Measurements from ENCODE around the gene PTPRN2.
"Not testable (repeated sequence)": the region's sequence is repeated elsewhere in the genome, so short reads cannot be mapped to it uniquely, and the experiment has no call there.

Gene PTPRN2

GRCh38 chr7:158054611-158055010 is 533.0 kb downstream of the PTPRN2 start:
- DNase-seq = no peak

DNA sequence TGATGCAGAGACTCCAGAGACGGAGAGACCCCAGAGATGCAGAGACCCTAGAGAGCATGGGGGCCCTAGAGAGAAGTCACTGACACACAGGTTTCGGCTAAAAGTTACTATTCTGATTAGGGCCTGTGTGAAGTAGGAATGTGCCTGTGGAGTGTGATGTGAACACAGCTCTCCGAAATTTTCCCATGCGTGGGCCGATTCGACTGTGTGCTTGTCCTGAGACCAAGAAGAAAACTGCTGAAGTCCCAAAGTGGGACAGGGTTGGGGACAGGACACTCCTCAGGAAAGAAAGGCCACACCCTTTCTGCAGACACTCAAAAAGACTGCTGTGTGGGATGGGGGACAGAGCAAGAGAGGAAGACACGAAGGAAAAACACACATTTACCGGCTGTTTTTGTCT is 533.5 kb downstream of the PTPRN2 start:
- no peak for DNase-seq

GRCh38 chr7:158053183-158053915 is 534.3 kb downstream of the PTPRN2 start:
- DNase-seq = no peak

GRCh38 chr7:158052381-158053060 is 535.1 kb downstream of the PTPRN2 start:
- DNase-seq = no peak

DNA sequence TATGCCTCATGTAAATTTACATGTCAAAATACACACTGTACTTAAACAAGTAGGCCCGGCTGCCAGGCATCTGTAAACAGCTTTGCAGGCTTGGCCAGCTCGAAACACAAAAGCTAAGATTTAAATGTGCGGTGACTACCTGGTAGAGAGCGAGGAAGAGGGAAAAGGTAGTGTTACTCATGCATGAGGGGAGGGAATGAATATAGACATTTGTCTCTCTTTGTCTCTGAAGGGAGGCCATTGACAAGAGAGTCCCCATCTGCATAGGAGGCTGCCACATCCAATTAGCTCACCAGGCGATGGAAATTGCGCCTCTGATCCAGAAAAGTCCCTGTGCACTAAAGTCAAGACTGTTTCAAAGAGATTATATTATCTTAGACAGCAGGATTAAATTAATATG is 535.8 kb downstream of the PTPRN2 start:
- no peak for DNase-seq

DNA sequence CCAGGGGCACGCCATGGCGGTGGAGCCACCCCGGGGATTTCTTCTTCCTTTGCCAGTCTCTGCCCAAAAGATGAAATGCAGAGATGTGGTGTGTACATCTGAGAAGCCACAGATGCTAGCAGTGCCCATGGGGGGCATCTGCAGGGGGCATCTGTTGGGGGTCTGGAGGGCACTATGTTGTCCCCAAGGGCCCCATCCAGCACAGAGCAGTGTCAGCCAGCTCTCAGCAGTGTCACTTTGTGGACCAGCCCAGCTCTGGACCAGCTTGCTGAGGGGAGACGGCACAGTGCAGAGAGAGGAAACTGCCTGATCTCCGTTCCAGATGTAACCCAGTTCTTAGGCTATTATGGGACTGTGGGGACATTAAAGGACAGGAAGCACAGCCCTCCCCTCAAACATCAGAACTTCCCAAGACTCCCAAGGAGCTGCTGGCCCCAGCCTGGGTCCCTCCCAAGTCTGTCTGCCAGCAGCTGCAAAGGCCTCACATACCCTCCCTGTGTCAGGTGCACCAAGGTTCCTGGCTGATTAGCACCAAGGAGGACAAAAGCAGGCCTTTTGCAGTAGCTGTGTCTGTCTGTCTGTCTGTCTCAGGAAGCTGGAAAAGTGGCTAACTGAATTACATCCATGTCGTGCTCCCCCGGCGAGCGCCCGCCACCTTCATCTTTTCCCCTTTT is 536.5 kb downstream of the PTPRN2 start:
- no peak for DNase-seq

GRCh38 chr7:158050441-158050977 is 537.1 kb downstream of the PTPRN2 start:
- DNase-seq = no peak

DNA sequence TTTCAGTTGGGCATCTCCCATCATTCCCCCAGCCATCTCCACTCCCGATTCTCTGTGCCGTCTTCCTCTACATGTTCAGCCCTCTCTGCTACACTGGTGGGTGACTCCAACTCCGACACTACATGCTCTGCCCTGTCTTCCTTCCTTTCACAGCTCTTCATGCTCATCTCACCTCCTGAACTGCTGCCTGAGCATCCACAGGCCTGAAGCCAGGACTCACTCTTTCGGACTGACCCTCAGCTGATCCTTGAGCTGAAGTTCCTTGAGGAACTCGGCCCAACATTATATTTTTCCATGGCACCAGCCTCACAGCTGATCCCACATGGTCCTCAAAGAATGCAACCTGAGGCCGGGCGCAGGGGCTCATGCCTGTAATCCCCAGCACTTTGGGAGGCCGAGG is 538.4 kb downstream of the PTPRN2 start:
- no peak for DNase-seq

- DNase-seq = no peak
These were observed 539.1 kb downstream of the PTPRN2 start for GRCh38 chr7:158048569-158048968.

DNA sequence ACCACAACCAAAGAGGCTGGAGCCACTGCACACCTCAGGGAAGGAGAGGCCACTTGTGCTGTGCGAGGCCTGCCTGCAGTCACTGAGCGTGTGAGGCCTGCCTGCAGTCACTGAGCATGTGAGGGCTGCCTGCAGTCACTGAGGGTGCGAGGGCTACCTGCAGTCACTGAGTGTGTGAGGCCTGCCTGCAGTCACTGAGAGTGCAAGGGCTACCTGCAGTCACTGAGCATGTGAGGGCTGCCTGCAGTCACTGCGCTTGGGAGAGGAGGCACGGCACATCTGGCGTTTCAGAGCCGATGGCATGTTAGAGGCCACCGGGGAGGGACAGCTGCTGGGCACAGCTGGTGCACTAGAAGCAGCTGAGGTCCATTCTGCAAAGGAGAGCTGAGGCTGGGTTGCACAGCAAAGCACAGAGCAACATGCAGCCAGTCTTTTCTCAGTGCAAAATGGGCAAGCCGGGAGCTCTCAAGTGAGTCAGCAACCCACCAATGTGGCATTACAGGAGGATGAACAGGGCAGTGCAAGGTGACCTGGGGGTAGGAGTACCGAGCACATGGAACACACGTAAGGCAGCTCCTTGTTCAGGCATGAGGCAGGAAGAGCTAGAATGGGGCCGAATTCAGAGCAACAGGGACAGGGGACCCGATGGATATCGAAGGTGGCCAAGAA is 540.1 kb downstream of the PTPRN2 start:
- no peak for DNase-seq

DNA sequence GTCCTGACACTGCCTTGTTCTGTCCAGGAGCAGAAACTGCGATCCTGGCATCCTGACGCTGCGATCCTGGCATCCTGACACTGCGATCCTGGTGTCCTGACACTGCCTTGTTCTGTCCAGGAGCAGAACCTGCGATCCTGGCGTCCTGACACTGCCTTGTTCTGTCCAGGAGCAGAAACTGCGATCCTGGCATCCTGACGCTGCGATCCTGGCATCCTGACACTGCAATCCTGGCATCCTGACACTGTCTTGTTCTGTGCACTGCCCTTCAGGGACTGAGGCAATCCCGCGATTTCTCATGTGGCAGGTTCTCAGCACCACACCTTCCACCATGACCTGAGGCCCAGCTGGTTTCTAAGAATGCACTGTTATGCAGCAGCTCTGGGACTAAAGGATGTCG is 541.4 kb downstream of the PTPRN2 start:
- not testable (repeated sequence) for DNase-seq

DNA sequence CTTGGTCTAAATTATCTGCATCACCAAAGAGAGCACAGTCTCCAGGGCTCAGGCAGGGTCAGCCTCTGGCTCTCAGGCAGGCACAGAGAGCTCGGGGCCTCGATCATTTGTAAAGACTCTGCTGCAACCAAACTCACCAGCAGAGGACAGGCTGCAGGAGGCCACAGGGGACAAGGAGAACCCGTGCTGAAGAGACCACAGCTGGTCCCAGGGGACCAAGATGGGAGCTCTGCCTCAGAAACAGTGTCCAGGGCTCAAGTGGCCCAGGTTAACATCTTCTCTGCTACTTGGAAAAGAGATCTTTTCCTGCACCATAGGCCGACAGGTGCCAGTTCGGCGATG is 543.2 kb downstream of the PTPRN2 start:
- DNase-seq = no peak

DNA sequence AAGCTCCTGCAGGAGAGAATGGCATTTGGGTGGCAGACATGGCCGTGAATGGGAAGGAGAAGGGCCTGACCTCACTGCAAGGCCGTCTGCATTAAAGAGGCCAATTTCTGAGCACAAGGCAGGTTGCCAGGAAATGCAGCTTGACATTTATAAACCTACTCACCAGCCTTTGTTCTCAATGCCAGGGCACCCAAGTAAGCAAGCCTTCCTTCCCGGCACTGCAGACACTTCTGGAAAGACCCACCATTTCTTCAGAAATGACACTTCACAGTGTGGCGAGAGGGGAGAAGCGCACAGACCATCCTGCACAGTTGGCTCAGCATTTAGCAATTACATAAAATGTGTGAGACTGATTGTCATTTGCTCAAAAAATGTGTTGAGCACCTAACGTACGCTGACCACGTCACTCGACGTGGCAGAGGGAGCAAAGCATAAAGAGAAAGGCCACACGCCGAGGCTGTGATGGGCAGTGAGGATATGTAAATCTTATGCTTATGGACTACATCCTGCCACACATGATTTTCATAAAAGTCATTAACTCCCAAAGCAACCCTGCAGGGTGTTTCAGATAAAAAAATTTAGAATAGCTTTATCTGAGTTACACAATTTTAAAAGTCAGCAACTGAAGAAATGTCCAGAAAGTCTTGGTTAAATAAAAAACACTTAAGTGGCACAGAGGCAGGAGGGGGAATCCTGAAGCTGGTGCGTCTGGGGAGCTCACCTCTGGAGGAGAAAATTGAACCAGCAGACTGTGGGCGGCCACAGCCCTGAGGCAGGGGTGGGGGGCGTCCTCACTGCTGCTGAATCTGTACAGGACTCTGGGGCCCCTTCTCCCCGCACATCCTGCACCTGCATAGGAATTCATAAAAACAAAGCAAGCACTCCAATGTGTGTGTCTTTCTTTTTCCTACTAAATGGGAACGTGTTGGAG is 543.8 kb downstream of the PTPRN2 start:
- DNase-seq = no peak

GRCh38 chr7:158042156-158042880 is 545.3 kb downstream of the PTPRN2 start:
- DNase-seq = no peak

- DNase-seq = no peak
These were observed 547.4 kb downstream of the PTPRN2 start for GRCh38 chr7:158040199-158040598.

DNA sequence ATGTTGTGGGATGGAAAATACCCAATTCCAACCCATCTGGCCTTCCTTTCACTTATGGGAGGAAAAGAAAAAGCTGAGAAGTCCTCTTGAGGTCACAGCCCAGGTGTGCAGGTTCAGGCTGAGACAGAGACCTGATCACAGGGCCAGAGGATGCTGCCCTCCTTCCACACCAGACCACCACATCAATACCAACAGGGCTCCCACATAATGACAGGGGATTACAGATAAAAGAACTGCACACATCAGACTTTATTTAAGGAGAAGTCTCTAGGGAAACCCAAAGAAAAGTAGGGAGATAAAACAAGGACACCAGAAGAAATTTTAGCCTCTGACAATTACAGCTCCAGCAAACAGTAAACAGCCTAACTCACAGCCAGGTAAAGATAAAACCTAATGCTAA is 548.4 kb downstream of the PTPRN2 start:
- no peak for DNase-seq

DNA sequence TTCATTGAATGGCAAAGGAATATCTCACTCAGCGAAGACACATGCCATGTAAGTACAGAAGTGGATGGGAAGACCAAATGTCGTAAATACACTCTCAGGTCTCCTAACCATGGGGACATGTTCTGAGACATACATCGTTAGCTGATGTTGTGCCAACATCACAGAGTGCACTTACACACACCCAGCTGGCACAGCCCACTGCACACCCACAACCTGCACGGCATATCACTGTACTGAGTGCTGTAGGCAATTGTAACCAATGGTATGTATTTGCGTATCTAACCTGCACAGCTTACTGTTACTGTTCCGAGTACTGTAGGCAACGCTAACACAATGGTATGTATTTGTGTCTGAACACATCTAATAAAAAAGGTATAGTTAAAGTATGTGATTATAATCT is 550.4 kb downstream of the PTPRN2 start:
- DNase-seq = no peak

DNA sequence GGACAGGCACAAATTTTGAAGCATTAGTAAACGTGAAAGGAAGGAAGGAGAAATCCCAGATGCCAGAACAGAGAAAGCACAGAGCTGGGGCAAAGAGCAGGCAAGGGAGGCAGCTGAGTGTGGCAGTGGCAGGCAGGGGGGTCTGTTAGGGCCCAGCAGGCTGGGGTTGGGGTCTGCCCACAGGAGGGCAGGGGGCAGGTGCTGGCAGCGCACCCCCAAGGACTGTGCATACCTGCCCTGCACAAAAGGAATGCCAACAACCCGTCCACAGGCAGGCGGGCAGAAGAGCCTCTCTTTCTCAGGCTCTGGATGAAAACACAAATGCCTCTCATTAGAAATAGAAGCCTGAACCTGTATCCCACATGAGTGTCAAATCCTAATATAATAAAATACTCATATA is 552.3 kb downstream of the PTPRN2 start:
- no peak for DNase-seq

DNA sequence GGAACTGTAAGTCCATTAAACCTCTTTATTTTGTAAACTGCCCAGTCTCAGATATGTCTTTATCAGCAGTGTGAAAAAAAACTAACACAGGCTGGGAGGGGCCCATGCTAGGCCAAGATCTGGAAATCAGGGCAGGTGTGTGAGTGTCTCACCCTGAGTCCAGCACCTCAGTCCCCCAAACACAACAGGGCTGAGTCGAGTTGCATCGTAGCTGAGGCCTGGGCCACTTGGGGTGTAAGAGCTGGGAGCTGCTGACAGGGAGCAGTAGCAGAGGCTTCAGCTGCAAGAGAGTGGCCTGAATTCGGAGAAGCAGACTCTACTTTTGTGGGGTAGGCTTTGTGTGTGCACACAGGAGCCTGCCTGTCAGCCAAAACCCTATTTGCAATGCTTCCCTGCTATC is 553.1 kb downstream of the PTPRN2 start:
- DNase-seq = no peak

- DNase-seq = not testable (repeated sequence)
These were observed 553.7 kb downstream of the PTPRN2 start for GRCh38 chr7:158033925-158034324.

DNA sequence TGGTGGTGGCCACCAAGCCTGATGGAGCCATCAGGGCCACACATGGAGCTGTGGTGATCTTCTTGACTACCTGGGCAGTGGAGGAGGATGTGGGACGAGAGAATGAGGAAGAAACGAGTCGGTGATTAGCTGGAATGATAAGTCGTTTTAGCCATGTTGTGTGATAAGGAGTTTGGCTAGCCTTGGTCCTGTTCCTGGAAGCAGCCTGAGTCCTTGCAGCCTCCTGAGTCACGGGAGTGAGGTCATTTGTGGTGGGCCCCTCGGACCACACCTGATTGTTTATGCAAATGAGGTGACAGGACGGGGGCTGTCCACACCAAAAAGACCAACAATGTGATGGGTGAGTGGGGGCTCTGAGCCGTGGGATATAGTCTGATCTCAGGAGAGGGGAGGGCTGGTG is 554.4 kb downstream of the PTPRN2 start:
- DNase-seq = no peak
